GM18511 (cell line): Measurements from ENCODE around the gene ARPC4.
"Not testable (repeated sequence)": the region's sequence is repeated elsewhere in the genome, so short reads cannot be mapped to it uniquely, and the experiment has no call there.

Experiments used
- ATAC-seq: cut with Tn5 transposase; IDR thresholded peaks from one replicate; pipeline ENCODE4 v1.9.1; 2021; ENCODE audit warnings: mild to moderate bottlenecking, moderate library complexity; ENCODE audit not compliant: unreplicated experiment

Gene ARPC4

GRCh38 chr3:9817436-9817835, 24.6 kb downstream of the ARPC4 start:
- ATAC-seq: no peak

GRCh38 chr3:9818666-9819335, 25.9 kb downstream of the ARPC4 start:
- no peak for ATAC-seq

DNA sequence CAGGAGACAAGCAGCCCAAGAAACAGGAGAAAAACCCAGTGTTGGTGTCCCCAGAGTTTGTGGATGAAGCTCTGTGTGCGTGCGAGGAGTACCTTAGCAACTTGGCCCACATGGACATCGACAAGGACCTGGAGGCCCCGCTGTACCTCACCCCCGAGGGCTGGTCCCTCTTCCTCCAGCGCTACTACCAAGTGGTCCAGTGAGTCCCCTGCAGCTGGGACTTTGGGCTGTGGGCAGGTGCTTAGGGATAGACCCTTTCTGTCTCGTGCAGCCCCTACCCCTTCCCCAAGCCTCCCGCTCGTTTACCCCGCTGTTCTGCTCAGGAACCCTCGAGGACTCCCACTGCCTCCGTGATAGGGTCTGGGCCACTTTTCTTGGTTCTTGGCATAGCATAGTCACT, 27.7 kb downstream of the ARPC4 start:
- no peak for ATAC-seq

- no peak for ATAC-seq
Measured at GRCh38 chr3:9820946-9821345, 28.1 kb downstream of the ARPC4 start.

DNA sequence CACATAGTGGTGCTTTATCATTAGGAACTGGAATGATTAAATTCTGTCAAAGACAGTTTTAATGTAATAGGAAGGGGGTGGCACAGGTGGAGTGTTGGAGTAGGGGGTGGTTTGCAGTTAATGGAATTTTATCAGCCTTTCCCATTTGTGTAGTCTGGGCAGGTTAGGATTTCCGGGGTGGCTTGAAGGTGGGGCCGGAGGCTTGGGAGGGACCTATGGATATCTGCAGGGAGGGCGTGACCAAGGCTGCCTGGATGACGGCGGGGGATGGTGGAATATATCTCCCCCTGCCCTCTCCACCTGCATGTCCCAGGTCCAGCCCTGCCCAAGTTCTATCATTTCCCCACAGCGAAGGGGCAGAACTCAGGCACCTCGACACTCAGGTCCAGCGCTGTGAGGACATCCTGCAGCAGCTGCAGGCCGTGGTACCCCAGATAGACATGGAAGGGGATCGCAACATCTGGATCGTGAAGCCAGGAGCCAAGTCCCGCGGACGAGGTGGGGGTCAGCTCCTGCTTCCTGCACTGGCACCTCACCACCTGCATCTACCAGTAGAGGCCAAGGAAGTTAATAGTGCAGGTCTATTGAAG, 32.7 kb downstream of the ARPC4 start:
- no peak for ATAC-seq

DNA sequence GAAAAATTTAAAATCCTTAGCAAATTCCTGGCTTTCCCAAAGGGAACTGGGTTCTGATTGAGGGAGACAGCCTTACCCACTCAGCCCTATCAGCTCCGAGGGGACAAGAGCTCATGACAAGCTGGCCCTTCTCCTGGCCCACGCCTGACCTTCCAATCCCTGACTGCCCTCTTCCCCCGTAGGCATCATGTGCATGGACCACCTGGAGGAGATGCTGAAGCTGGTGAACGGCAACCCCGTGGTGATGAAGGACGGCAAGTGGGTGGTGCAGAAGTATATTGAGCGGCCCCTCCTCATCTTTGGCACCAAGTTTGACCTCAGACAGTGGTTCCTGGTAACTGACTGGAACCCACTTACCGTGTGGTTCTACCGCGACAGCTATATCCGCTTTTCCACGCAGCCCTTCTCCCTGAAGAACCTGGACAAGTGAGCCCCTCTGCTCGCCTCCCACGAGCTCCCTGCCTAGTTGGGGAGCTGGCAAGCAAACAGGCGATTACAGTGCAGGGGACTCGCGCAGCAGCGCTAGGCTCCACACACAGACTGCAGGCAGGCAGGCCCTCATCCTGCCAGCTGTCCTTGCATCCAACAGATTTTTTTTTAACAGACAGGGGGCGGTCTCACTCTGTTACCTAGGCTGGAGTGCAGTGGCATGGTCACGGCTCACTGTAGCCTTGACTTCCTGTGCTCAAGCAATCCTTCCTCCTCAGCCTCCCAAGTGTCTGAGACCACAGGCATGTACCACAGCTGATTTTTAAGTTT, 34.1 kb downstream of the ARPC4 start:
- ATAC-seq: no peak

DNA sequence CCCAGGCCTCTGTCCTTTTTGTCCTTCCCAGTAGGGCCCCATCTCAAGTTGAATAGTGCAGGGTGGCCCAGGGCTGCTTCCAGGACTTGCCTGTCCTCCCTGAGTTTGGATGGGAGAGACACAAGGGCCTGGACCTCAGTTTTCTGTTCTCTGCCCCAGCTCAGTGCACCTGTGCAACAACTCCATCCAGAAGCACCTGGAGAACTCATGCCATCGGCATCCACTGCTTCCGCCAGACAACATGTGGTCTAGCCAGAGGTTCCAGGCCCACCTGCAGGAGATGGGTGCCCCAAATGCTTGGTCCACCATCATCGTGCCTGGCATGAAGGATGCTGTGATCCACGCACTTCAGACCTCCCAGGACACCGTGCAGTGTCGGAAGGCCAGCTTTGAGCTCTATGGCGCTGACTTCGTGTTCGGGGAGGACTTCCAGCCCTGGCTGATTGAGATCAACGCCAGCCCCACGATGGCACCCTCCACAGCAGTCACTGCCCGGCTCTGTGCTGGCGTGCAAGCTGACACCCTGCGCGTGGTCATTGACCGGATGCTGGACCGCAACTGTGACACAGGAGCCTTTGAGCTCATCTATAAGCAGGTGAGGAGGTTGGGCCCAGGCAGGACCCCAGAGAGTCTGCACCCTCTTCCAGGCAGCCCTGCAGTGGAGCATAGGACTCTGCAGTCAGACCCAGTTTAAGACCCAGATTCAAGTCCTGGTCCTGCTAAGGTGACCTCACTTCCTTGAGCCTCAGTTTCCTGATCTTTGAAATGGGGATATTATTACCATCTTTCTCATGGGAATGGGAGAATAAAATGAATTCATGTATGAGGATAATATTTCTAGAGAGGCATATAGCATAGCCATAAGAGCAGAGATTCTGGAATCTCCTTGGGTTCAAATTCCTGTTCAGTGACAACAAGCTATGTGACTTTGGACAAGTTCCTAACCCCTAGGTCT, 36.2 kb downstream of the ARPC4 start:
- ATAC-seq: no peak

DNA sequence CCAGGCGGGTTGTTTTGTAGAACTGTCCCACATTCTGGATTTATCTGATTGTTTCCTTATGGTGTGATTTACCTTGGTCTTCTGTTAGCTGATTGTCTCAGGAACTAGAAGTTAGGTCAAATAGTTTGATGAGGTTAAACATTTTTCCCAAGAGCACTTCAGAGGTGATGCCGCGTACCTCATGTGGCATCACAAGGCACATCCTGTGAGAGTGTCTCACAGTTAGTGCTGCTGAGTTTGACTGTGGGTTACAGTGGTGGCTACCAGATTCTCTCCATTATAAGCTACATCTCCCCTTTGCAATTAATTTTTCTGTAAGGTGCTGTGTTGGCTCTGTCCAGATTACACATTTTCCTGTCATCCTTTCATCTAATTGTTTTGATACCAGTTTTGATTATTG, 38.4 kb downstream of the ARPC4 start:
- ATAC-seq: no peak

DNA sequence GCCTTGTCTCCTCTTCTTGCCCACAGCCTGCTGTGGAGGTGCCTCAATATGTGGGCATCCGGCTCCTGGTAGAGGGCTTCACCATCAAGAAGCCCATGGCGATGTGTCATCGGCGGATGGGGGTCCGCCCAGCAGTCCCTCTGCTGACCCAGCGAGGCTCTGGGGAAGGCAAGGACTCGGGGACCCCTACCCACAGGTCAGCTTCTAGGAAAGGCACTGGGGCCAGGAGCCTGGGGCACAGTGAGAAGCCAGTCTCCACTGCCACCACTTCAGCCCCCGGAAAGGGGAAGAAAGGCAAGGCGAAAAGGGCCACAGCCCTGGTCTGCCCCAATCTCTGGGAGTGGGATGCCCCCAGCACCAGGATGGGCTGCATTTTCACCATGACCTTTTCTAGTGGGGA, 40.2 kb downstream of the ARPC4 start:
- ATAC-seq: no peak

- no peak for ATAC-seq
Measured at GRCh38 chr3:9834520-9835380, 41.9 kb downstream of the ARPC4 start.

- no peak for ATAC-seq
Measured at GRCh38 chr3:9837701-9838582, 45.1 kb downstream of the ARPC4 start.

- ATAC-seq: no peak
Measured at GRCh38 chr3:9838856-9839255, 46.0 kb downstream of the ARPC4 start.

GRCh38 chr3:9841015-9841414, 48.1 kb downstream of the ARPC4 start:
- ATAC-seq: no peak

DNA sequence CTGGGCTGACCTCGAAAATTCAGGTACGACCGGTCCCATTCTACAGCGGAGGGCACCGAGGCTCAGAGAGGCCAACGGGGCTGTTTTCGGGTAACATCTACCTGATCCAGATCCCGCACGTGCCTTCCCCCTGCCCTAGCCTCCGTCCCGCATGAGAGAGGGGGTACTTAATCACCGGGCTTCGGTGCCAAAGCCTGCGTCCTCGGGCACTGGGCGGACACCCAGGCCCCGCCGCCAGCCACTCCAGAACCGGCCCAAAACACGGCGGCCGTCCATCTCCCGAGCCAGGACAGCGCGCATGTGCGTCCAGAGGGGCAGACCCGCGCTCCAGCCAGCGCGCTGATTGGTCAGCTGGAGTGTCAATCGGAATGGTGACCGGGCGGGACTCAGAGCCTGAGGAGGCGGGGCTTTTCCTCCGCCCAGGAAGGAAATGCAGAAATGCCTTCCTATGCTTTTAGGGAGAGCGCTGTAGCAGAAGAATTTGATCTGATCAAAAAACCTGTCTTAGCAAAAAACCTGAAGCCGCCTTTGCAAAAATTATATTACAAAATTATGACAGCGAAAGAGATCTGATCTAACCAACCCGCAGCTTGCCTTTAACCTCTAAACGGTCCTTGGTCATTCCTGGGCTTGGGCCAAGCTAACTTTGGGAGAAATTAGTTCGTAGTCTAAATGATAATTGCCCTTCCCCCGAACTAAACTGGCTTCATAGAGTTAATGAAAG, 51.0 kb downstream of the ARPC4 start, which contains the start of gene RPUSD3:
RPUSD3 (minus strand) TSS at position 294 of the 724 bp plus-strand sequence; CDS start at position 276, 18 bp downstream.
- ATAC-seq: peak; percentile 99

DNA sequence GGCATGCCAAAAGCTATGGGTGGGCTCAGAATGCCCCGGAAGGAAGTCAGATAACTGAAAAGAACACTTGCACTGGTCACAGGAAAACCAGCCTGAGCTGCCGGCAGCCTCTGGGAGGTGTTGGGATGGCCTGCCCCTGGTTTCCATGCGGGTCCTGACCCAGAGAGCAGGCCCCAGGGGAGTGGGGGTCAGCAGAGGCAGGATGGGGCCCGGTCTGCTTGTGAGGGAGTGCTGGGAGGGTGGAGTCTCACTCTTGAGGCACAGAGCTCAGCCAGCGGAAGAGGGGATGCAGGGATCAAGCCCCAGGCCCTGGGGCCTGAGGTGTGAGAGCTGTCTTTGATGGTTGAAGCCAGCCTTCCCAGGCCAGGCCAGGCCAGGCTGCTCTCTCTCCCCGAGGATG, 53.3 kb downstream of the ARPC4 start:
- ATAC-seq: no peak

GRCh38 chr3:9846931-9847488, 54.1 kb downstream of the ARPC4 start:
- ATAC-seq: no peak

DNA sequence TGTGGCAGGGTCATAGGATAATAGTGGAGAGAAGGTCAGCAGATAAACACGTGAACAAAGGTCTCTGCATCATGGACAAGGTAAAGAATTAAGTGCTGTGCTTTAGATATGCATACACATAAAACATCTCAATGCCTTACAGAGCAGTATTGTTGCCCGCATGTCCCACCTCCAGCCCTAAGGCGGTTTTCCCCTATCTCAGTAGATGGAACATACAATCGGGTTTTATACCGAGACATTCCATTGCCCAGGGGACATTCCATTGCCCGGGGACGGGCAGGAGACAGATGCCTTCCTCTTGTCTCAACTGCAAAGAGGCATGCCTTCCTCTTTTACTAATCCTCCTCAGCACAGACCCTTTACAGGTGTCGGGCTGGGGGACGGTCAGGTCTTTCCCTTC, 55.0 kb downstream of the ARPC4 start:
- not testable (repeated sequence) for ATAC-seq

- not testable (repeated sequence) for ATAC-seq
Measured at GRCh38 chr3:9848860-9849259, 56.0 kb downstream of the ARPC4 start.
